ENCODE data around the gene SSH2.

DNA sequence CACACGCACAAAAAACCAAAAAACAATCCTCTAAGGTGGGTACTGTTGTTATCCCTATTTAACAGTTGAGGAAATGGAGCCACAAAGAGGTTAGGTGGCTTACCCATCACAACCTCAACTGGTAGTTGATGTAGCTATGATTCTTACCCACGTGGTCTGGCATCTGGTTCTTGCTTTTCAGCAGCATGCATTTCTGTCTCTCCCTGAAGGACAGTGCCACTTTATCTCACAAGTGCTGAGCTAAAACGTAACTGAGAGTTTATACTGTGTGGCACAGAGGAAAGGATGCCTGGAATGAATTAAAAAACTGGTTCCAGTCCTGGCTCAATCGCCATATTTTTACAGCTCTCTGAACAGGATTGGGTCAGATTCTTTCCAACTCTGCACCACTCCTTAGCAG, 305.4 kb downstream of the SSH2 start:
- TF ChIP-seq, protein P1, sequence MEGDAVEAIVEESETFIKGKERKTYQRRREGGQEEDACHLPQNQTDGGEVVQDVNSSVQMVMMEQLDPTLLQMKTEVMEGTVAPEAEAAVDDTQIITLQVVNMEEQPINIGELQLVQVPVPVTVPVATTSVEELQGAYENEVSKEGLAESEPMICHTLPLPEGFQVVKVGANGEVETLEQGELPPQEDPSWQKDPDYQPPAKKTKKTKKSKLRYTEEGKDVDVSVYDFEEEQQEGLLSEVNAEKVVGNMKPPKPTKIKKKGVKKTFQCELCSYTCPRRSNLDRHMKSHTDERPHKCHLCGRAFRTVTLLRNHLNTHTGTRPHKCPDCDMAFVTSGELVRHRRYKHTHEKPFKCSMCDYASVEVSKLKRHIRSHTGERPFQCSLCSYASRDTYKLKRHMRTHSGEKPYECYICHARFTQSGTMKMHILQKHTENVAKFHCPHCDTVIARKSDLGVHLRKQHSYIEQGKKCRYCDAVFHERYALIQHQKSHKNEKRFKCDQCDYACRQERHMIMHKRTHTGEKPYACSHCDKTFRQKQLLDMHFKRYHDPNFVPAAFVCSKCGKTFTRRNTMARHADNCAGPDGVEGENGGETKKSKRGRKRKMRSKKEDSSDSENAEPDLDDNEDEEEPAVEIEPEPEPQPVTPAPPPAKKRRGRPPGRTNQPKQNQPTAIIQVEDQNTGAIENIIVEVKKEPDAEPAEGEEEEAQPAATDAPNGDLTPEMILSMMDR (IDR thresholded peaks at IDR 0.05 in 4 of 5, conservative IDR thresholded peaks at IDR 0.05 in 1 of 5): no peak
- TF ChIP-seq POLR2A (IDR thresholded peaks at IDR 0.05): peak in 1 of 2 donors; percentile 1
